Measurements from ENCODE around the gene MAML2.

DNA sequence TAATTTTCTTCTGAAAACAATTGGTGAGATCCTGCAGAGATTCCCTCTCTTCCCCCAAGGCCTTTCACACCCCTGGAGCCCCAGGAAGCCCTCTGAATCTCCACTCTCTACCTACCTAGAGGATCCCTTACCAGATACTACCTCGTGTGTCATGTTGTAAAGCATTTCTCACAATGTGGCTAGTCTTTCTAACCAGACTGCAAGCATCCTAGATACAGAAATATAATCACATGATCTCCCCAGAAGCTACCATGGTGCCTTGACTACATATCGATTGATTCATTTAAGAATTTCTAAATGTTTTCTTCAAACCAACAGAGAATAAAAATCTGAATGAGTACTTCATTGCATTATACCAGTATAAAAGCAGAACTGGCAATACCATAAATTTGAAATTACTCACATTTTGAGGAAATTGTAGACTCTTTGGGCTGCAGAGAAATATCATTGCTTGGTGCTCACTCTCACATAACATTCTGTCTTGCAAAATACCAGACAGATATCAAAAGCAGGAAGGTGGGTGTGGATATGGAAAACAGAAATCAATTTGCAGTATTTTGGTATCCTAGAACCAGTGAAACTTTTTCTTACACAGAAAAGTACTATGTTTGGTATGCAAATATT, 113.5 kb downstream of the MAML2 start:
- TF ChIP-seq, protein P1, sequence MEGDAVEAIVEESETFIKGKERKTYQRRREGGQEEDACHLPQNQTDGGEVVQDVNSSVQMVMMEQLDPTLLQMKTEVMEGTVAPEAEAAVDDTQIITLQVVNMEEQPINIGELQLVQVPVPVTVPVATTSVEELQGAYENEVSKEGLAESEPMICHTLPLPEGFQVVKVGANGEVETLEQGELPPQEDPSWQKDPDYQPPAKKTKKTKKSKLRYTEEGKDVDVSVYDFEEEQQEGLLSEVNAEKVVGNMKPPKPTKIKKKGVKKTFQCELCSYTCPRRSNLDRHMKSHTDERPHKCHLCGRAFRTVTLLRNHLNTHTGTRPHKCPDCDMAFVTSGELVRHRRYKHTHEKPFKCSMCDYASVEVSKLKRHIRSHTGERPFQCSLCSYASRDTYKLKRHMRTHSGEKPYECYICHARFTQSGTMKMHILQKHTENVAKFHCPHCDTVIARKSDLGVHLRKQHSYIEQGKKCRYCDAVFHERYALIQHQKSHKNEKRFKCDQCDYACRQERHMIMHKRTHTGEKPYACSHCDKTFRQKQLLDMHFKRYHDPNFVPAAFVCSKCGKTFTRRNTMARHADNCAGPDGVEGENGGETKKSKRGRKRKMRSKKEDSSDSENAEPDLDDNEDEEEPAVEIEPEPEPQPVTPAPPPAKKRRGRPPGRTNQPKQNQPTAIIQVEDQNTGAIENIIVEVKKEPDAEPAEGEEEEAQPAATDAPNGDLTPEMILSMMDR (IDR thresholded peaks at IDR 0.05), result no peak
- no peak for TF ChIP-seq POLR2AphosphoS5 (IDR thresholded peaks at IDR 0.05)
